Fibroblast of peridontal ligament (primary cell): Measurements from ENCODE around the gene STEAP1B.

ENCODE experiments used
- DNase-seq: peaks from one replicate; pipeline ENCODE4 v3.0.0-alpha.2; 2010; ENCODE audit errors: extremely low read depth

The STEAP1B gene

GRCh38 chr7:22432203-22432718 is 67.7 kb downstream of the STEAP1B start:
- no peak for DNase-seq

GRCh38 chr7:22430457-22430856 is 69.5 kb downstream of the STEAP1B start:
- DNase-seq: peak; percentile 58

- DNase-seq: no peak
These were observed 70.6 kb downstream of the STEAP1B start for GRCh38 chr7:22429386-22429785.

- no peak for DNase-seq
These were observed 72.1 kb downstream of the STEAP1B start for GRCh38 chr7:22427855-22428254.

DNA sequence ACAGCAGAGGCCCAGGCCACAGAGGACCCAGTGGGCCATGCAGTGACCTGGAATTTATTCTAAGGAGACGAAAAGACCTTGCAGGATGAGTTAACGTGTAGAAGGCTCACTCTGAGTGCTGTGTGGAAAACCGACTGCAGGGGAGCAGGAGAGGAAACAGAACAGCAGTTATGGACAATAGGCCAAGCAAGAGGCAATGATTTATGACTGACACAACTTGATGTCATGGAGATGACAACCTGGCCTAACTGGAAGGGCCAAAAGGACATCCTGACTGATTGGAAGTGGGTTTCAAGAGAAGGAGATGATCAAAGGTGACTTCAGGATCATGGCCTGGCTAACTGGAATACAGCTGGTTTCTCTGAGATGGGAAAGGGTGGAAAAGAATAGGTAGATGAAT is 72.9 kb downstream of the STEAP1B start:
- no peak for DNase-seq

DNA sequence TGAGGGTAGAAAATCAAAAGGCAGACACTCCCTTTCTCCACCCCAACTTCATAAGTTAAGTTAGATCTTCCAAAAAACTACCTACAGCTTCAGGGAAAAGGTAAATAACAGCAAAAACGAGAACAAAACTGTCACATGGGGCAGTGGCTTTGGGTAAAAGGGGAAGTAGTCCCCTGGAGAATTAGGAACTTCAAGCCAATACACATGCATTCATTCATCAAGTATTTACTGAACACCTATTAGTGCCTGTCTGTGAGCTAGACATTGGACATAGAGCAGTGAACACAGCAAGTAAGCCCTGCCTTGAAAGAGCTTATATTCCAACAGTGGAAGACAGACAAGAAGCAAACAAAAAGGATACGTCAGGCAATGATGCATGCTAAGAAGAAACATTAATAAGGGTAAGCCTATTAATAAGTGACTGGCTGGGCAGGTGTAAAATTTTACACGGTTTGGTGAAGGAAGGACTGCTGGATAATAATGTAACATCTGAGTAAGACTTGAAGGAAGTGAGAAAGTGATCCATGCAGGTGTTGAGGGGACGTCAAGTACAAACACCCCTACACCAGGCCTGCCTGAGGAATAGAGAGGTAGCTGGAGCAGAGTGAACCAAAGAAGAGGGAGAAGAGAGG is 73.4 kb downstream of the STEAP1B start:
- no peak for DNase-seq

GRCh38 chr7:22425361-22425760 is 74.6 kb downstream of the STEAP1B start:
- no peak for DNase-seq

- no peak for DNase-seq
These were observed 77.0 kb downstream of the STEAP1B start for GRCh38 chr7:22422831-22423615.

- no peak for DNase-seq
These were observed 78.9 kb downstream of the STEAP1B start for GRCh38 chr7:22420973-22421635.

DNA sequence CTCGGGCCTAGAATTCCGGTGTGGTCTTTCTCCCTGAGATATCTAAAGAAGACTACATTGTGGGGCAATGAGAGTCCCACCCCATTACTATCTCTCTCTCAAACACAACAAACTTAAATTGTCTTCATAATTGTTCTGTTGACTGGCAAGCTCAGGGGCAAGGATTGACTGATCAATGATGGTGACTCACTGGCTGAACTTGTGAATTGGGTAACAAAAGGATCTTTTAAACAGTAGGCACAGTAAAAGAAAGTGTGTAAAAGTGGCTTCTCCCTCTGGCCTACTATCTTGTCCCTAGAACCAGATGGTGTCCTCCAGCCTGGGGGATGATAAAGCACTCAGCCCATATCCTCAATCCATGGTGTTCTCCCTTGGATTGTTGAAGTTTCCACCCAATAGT is 80.0 kb downstream of the STEAP1B start:
- DNase-seq: no peak

DNA sequence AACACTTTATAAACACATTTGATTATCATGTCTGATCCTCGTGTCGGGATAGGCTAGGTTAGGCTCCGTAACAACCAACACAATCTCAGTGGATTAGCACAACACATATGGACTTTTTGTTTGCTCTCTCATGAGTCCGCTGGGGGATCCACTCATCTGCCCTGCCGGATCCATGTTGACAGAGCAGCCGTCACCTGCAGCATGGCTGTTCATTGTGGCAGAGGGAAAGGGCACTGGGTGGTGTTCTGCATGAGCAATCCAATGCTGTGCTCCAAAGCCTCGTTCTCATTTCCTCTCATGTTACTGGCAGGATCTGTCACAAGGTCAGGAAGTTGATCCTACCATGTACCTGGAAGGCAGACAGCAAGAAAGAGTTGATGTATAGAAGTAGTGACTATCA is 80.5 kb downstream of the STEAP1B start:
- no peak for DNase-seq

DNA sequence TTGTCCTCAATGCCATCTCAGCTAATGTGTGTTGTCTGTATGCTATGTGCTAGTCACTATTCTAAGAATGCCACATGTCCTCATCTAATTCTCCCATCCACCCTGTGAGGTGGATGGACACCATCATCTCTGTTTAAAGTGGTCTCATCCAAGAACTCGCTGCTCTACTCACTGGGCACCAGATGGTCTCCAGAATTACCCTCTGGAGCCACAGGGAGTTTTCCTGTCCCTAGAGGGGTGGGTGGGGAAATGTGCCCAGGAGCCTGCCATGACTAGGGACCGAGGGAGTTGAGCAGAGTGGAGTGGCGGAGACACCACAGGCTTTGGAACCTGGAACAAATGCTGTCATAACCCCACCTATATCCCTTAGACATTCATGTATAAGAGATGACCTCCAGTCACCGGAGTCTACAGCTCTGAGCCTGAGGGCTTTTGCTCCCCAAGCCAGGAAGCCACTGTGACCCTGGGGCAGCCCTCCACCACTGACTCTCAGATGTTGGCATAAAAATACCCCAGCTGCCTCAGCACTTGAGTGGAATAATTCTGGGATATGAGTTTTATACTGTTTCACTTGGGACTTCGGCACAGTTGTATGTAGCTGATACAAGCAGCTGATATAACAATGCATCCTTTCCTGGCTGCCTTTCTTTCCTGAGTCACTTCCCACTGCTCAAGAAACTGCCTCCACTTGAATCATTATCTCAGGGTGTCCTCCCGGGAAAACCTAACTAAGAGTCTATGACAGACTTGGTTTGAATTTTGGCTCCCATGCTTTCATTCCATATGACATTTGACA is 81.5 kb downstream of the STEAP1B start:
- DNase-seq: no peak

DNA sequence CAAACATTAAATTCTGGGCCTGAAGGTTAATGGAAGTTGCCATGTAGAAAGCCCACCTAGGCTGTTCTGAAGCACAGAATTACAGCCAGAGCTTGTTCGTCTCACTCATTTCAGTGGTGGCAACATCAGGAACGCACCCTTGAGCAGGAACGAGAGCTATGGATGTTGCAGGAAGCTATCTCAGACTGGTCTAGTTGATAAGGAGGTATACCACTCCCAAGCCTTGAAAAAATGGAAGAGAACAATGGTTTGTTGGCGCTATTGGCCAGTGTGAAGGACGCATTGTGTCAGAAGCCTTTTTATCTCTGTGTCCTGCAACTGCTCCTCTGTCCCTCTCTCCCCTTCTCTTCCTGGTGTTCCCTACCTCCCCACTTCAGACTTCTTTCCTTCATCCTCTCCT is 82.1 kb downstream of the STEAP1B start:
- DNase-seq: no peak

GRCh38 chr7:22417349-22417748 is 82.6 kb downstream of the STEAP1B start:
- peak; percentile 11 for DNase-seq

GRCh38 chr7:22414424-22414823 is 85.6 kb downstream of the STEAP1B start:
- no peak for DNase-seq

- DNase-seq: no peak
These were observed 86.8 kb downstream of the STEAP1B start for GRCh38 chr7:22413211-22413610.

DNA sequence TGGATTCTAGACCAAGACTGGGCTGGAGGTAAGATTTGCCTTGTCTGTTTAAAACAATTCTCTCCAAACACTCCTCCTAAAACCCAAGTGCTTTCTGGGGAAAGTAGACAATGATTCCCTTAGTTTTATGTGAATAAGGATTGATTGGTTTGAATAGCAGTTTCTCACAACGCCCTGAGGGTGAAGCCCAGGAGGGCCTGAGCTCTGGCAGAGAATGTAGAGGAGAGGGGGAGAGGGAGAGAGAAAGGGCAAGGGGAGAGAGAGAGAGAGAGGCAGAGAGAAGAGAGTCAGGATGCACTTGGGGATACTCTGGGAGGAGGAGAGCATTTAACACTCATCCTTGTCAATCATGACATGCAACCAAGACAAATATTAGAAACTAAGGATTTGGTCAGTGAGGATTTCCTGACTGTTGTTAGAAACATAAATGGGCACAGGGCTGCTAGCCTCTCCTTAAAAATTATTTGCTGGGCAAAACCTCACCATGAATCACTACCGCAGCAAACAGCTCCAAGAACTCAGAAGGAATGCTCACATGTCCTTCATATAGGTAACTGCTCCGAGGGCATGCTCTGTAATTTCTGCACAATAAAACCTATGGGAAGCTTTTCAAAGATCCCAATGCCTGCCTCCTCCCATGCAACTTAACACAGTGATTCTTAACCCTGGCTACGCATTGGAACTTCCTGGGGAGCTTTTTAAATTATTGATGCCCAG is 87.9 kb downstream of the STEAP1B start:
- no peak for DNase-seq

DNA sequence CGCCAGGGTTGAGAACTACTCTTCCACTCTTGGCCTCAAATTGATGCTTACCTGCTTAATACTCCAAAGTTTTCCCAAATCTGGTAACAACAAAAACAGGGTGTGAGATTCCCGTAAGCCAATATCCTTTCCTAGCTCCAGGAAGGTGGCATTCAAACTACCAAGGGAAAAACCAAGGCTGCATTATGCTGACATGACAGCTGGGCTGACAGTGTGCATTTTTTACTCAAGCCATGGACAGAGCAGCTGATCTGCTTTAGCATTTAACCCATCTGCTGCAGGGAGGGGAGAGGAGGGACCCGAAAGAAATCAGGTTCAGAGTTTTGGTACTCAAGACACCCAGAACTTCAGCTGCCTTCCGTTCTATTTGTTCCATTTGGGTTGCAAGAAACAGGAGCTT is 93.3 kb downstream of the STEAP1B start:
- DNase-seq: no peak

DNA sequence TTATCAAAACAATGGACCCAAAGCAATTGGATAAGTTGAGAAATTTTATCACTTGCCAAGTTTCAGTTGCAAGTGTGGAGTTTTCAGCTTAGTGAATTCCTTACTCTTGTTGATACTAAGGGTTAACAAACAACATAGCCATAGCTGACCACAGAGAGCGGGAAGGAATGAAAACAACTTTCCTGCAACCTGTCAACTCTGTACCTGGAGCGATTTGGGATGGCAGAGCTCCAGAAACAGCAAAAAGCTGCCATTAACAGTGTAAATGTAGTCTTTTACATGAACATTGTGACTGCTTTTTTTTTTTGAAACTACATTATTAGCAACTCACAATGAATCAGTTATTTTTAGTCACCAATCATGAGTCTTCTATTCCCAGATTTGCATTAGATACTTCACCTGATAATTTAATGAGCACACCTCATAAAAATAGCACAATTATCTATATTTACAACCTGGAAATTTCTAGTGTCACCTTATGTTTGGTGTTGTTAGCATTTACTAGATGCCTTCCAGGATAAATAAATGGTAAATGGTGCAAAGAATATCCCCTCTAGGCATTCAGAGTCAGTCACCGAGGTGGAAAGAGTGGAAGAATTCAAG is 95.5 kb downstream of the STEAP1B start:
- DNase-seq: no peak

DNA sequence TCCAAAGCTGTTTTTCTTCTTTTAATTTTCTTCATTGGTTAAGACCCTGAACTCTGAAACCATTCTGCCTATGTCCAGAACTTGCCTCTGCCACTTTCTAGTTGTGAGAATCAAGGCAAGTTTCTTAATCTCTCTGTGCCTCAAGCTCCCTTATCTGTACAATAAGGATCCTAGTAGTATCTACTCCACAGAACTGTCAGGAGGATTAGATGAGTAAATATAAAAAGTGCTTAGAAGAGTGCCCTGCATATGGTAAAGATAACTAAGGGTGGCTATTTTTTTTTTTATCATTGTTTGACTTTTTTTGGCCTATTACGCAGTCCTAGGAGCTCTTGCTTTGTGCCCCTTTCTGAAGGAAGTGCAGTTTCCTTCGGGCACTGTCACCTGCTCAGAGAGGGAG is 96.6 kb downstream of the STEAP1B start:
- no peak for DNase-seq

GRCh38 chr7:22402250-22402649 is 97.7 kb downstream of the STEAP1B start:
- no peak for DNase-seq
